ENCODE data around the gene LDB1. TPM values are rescaled to one million over a fixed set of nuclear protein-coding genes. Genes with fewer than 3 reads are reported as not detected.

LDB1 gene
- total and polyA plus RNA-seq, 4 donors, result 2.4 to 51.9 (median 10.3) TPM

DNA sequence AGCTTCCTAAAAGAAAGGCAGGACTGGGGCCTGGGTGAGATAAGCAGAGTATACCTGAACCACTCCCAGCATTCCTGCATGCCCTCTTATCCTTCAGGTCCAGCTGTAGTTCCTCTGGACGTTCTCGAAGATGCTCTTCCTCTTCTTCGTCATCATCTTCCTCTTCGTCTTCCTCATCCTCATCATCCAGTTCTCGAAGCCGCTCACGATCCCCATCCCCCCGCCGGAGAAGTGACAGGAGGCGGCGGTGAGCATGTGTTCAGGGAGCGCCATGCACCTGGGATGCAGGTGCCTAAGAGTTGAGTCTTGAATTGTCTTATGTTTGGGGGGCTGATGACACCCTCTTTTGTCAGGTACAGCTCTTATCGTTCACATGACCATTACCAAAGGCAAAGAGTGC is 28.1 kb upstream of the LDB1 start (continued):
- TF ChIP-seq FOXA1 (IDR thresholded peaks at IDR 0.05) (no peak), HNF4A (conservative IDR thresholded peaks at IDR 0.05) (no peak), MAX (IDR thresholded peaks at IDR 0.05) (no peak), YY1 (IDR thresholded peaks at IDR 0.05) (no peak), RXRA (IDR thresholded peaks at IDR 0.05) (no peak), FOXA2 (IDR thresholded peaks at IDR 0.05) (no peak)

DNA sequence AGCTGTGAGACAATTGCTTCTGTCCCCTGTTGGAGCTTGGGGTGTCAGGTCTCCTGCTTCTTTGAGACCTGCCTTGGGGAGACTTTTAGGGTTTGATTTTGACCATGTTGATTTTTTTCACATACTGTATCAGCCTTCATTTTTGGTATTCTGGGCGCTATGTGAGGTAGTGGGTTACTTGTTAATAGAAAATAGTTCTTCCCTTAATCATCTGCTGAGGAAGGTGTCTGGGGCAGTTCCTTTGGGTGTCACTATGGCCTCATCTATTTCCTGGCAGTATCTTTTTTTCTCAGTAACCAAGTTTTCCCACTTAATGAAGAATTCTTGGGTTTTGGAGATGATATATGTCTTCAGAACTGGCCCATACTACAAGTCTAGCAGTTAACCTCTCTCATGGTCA is 27.4 kb upstream of the LDB1 start:
- Histone ChIP-seq H3K4me1 (ENCODE audit: control insufficient read depth in 4 of 4, insufficient read depth in 4 of 4, low read length in 3 of 4) (peaks cover 0 to 7% (median 3%) of the 10 kb centered on the region in 4 donors), H3K9ac (ENCODE audit: low read depth in 1 of 2, low read length in 2 of 2) (no peak overlapping the region), H3K9me3 (ENCODE audit: control insufficient read depth in 4 of 4, low read length in 3 of 4) (no peaks in the 10 kb centered on the region), H3K36me3 (ENCODE audit: control insufficient read depth in 4 of 4, insufficient read depth in 3 of 4, low read depth in 1 of 4, low read length in 3 of 4) (peaks cover 5 to 57% (median 29%) of the 10 kb centered on the region in 4 donors), H3K4me3 (ENCODE audit: low read depth in 1 of 3, low read length in 3 of 3) (no peak overlapping the region), H3K27me3 (ENCODE audit: control insufficient read depth in 4 of 4, insufficient read depth in 4 of 4, low read length in 3 of 4) (no peaks in the 10 kb centered on the region), H3K27ac (ENCODE audit: low read depth in 1 of 2, low read length in 2 of 2) (no peak overlapping the region)
- no peak for TF ChIP-seq JUND (IDR thresholded peaks at IDR 0.05)
- TF ChIP-seq RAD21 (IDR thresholded peaks at IDR 0.05), result no peak
- TF ChIP-seq, protein P1, sequence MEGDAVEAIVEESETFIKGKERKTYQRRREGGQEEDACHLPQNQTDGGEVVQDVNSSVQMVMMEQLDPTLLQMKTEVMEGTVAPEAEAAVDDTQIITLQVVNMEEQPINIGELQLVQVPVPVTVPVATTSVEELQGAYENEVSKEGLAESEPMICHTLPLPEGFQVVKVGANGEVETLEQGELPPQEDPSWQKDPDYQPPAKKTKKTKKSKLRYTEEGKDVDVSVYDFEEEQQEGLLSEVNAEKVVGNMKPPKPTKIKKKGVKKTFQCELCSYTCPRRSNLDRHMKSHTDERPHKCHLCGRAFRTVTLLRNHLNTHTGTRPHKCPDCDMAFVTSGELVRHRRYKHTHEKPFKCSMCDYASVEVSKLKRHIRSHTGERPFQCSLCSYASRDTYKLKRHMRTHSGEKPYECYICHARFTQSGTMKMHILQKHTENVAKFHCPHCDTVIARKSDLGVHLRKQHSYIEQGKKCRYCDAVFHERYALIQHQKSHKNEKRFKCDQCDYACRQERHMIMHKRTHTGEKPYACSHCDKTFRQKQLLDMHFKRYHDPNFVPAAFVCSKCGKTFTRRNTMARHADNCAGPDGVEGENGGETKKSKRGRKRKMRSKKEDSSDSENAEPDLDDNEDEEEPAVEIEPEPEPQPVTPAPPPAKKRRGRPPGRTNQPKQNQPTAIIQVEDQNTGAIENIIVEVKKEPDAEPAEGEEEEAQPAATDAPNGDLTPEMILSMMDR (IDR thresholded peaks at IDR 0.05; ENCODE audit: low read depth, low read length, missing input control), result no peak
- TF ChIP-seq ZBTB33 (IDR thresholded peaks at IDR 0.05), result no peak
- TF ChIP-seq HNF4G (IDR thresholded peaks at IDR 0.05), result no peak
- TF ChIP-seq FOXA2 (IDR thresholded peaks at IDR 0.05), result no peak
- TF ChIP-seq MAX (IDR thresholded peaks at IDR 0.05), result no peak
- 93% methylated on average over 1 of the region's 1 CpG for WGBS
- DNase-seq (ENCODE audit: low spot score), result no peak

- Histone ChIP-seq H3K4me1 (ENCODE audit: control insufficient read depth in 4 of 4, insufficient read depth in 4 of 4, low read length in 3 of 4) (peaks cover 0 to 7% (median 3%) of the 10 kb centered on the region in 4 donors), H3K9ac (ENCODE audit: low read depth in 1 of 2, low read length in 2 of 2) (no peak overlapping the region), H3K4me3 (ENCODE audit: low read depth in 1 of 3, low read length in 3 of 3) (no peak overlapping the region), H3K27me3 (ENCODE audit: control insufficient read depth in 4 of 4, insufficient read depth in 4 of 4, low read length in 3 of 4) (no peaks in the 10 kb centered on the region), H3K9me3 (ENCODE audit: control insufficient read depth in 4 of 4, low read length in 3 of 4) (no peaks in the 10 kb centered on the region), H3K27ac (ENCODE audit: low read depth in 1 of 2, low read length in 2 of 2) (no peak overlapping the region), H3K36me3 (ENCODE audit: control insufficient read depth in 4 of 4, insufficient read depth in 3 of 4, low read depth in 1 of 4, low read length in 3 of 4) (peaks cover 5 to 57% (median 29%) of the 10 kb centered on the region in 4 donors)
- WGBS, result 96% methylated on average over 17 of the region's 17 CpGs
- TF ChIP-seq HNF4G (IDR thresholded peaks at IDR 0.05) (no peak), YY1 (IDR thresholded peaks at IDR 0.05) (no peak), RAD21 (IDR thresholded peaks at IDR 0.05) (no peak), FOXA2 (IDR thresholded peaks at IDR 0.05) (no peak), RXRA (IDR thresholded peaks at IDR 0.05) (no peak), ZBTB33 (IDR thresholded peaks at IDR 0.05) (no peak), NR2F2 (IDR thresholded peaks at IDR 0.05) (no peak), TAF1 (conservative IDR thresholded peaks at IDR 0.05) (no peak), HNF4A (conservative IDR thresholded peaks at IDR 0.05) (no peak), SP1 (IDR thresholded peaks at IDR 0.05) (no peak), FOXA1 (IDR thresholded peaks at IDR 0.05) (no peak), GABPA (IDR thresholded peaks at IDR 0.05 in 1 of 2, conservative IDR thresholded peaks at IDR 0.05 in 1 of 2) (no peak), JUND (IDR thresholded peaks at IDR 0.05) (no peak)
- TF ChIP-seq, protein P2, sequence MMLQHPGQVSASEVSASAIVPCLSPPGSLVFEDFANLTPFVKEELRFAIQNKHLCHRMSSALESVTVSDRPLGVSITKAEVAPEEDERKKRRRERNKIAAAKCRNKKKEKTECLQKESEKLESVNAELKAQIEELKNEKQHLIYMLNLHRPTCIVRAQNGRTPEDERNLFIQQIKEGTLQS (IDR thresholded peaks at IDR 0.05), result no peak
- TF ChIP-seq, protein P3, sequence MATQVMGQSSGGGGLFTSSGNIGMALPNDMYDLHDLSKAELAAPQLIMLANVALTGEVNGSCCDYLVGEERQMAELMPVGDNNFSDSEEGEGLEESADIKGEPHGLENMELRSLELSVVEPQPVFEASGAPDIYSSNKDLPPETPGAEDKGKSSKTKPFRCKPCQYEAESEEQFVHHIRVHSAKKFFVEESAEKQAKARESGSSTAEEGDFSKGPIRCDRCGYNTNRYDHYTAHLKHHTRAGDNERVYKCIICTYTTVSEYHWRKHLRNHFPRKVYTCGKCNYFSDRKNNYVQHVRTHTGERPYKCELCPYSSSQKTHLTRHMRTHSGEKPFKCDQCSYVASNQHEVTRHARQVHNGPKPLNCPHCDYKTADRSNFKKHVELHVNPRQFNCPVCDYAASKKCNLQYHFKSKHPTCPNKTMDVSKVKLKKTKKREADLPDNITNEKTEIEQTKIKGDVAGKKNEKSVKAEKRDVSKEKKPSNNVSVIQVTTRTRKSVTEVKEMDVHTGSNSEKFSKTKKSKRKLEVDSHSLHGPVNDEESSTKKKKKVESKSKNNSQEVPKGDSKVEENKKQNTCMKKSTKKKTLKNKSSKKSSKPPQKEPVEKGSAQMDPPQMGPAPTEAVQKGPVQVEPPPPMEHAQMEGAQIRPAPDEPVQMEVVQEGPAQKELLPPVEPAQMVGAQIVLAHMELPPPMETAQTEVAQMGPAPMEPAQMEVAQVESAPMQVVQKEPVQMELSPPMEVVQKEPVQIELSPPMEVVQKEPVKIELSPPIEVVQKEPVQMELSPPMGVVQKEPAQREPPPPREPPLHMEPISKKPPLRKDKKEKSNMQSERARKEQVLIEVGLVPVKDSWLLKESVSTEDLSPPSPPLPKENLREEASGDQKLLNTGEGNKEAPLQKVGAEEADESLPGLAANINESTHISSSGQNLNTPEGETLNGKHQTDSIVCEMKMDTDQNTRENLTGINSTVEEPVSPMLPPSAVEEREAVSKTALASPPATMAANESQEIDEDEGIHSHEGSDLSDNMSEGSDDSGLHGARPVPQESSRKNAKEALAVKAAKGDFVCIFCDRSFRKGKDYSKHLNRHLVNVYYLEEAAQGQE (IDR thresholded peaks at IDR 0.05), result no peak
- no peak for DNase-seq (ENCODE audit: low spot score)
These were observed 26.8 kb upstream of the LDB1 start for GRCh38 chr10:102146971-102147428.

Measured in liver (tissue), 9 donors.